Hippocampal formation (tissue), 2 donors: ENCODE measurements around the gene NEU3.

ENCODE experiments used
- DNase-seq, 2 donors: peaks; one replicate each; lab custom pipeline; 2025; lab: John Stamatoyannopoulos, UW

Gene NEU3

DNA sequence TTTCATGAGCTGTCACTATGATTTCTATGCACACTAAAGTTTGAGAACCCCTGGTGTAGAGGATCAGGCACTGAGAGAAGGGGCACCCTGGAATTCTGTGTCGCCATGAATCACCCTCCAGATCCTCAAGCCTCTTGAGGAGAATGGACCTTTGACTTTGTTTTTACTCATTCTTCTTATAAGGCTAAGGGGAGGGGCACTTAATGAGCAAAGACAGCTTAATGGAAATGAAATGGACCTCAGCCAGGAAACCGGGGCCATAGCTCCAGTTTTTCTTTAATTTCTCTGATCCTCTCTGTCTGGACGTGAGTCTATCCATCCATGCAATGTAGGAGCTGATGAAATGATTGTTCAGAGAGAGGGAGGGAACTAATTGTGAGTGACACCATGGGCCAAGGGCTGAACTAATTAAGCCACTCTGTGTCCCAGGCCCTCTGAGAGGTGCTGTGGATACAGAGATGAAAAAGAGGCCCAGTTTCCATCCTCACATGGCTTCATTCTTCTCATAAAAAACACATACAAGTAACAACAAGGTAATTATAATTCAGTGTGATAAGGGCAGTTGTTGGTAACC lies 75.1 kb downstream of the NEU3 start:
- no peak for DNase-seq

DNA sequence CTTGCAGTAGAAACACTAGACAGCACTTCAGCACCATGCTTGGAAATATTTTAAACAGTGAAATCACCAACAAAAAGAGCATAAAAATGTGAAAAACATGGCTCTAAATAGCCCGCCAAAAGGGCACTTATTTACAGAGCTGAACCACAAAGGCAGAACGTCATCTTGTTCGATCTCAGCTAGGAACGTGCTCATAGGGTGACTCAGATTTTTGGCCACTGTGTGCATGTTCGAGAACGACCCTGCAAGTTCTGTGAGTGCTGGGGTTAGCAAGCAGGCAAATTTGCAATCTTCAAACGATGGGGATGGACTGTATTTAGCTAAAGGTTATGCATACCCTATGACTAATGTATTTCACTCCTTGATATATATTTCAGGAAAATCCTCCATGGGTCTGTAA lies 77.3 kb downstream of the NEU3 start:
- DNase-seq: no peak
